GM18505 (cell line): ENCODE measurements around the gene PHLDB3.
A peak's percentile ranks its signal among the peaks of the same experiment; 100 is the strongest.
"Not testable (repeated sequence)": the region's sequence is repeated elsewhere in the genome, so short reads cannot be mapped to it uniquely, and the experiment has no call there.

Experiments used
- ATAC-seq: cut with Tn5 transposase; IDR thresholded peaks from one replicate; pipeline ENCODE4 v1.9.1; 2021; ENCODE audit not compliant: unreplicated experiment
- POLR2A ChIP-seq: IDR thresholded peaks from 4 replicates; pipeline ENCODE4 v1.6.1; 2011; ENCODE audit warnings: borderline replicate concordance; ENCODE audit not compliant: insufficient read depth, insufficient read length; ENCODE audit errors: extremely low read depth

Gene PHLDB3

DNA sequence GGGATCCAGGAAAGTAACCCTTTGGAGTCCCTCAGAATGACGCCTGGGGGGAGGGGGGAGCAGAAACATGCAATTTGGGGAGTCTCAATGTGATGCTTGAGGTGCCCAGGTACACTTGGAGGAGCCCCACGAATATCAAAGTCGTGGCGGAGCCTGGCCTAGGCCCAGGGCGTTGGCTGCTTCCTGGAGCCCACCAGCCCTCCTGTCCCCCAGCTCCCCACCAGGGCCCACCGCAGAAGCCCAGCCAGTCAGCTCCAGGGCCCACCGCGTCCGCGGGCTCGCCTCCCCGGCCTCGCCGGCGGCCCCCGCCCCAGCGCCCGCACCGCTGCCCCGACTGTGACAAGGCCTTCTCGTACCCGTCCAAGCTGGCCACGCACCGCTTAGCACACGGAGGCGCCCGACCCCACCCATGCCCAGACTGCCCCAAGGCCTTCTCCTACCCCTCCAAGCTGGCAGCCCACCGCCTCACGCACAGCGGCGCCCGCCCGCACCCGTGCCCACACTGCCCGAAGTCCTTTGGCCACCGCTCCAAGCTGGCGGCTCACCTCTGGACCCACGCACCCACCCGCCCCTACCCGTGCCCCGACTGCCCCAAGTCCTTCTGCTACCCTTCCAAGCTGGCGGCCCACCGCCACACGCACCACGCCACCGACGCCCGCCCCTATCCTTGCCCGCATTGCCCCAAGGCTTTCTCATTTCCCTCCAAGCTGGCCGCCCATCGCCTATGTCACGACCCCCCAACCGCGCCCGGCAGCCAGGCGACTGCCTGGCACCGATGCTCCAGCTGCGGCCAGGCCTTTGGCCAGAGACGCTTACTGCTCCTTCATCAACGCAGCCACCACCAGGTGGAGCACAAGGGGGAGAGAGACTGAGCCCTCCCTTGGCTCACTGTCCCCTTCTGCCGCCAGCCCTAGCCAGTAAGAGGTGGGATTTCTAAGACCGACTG is 30.5 kb upstream of the PHLDB3 start:
- no peak for TF ChIP-seq POLR2A
- ATAC-seq: no peak

DNA sequence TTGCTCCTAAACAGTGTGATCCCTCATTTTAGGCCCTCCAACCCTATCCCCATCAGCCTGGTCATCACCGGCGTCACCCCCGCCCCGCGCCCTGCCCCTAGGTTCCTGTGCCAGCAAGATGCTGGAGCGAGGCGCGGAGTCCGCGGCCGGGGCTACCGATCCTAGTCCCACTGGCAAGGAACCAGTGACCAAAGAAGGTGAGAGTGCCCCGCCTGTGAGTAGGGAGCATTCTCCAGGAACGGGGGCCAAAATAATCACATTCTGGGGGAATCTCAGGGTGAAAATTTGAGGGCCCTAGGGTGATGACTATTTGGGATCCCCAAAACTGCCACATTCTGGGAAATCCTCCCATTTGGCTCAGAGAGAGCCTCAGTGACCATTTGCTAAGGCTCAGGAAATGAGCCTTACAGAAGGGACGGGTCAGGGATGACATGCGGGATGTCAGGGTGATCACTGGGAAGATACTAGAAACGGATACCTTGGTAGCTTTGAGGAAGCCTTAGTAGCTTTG is 29.8 kb upstream of the PHLDB3 start:
- no peak for ATAC-seq

DNA sequence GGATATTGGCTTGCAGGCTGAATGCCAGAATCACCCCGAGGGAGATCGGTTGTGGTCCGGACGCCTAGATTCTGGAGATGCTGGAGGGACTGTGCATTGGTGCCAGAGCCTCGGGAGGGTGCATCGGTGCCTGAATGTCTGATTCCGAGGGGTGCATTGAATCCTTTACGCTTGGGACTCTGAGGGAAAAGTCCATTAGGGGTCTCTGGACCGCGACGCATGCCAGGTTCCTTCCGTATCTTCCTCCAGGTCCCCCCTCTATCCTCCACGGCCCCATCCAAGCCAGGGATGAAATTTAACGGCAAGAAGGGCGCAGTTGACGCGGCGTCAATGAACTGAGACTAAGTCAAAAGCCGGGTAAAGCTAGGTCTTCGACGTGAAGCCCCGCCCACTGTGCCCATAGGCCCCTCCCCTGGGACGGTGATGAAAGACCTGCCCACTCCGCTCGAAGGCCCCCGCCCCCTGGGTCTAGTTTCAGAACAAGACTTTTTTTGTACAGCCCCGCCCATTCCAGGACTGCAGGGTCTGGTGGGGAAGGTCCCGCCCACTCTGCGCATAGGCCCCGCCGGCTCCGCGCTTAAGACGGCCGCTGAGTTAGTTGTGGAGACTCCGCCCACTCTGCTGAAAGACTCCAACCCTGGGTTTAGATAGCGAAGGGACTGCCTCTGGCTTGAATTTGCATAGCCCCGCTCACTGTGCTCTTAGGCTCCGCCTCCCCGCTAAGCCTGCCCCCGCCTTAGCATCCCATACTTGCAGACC is 29.2 kb upstream of the PHLDB3 start:
- peak; percentile 52 for ATAC-seq
- TF ChIP-seq POLR2A: no peak

More for the DNA sequence above, 29.8 kb upstream of the PHLDB3 start:
- no peak for TF ChIP-seq POLR2A

DNA sequence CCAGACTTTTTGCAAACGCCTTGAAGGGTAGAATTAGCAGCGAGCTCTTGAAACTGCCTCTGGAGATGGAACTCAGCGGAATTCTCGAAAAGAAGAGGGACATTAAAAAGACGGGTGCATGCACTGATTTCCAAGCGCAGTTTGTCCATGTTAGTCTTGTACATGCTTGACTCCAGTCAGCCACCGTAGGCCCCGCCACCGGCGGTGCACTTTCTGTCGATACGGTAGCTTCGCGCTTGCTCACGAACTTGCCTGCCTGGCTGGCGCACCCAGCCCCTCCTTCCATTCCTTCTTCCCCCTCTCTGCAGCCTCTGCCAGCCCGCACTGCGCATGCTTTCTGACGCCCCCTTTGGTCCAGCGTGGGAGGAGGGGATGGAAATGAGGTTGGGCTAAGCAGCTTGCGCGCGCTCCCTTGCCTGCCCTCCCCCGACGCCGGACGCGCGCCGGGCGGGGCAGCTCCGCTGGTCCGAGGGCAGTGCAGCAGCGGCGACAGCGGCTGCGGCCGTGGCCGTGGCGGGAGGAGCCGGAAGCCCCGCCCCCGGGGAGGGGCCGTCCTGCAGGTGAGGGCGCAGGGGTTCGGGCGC is 28.5 kb upstream of the PHLDB3 start, which contains the start of gene ZNF575:
ZNF575 (plus strand) TSS at position 227 of the 584 bp plus-strand sequence. CDS start 1,235 bp downstream, outside the sequence.
- peak; percentile 58 for TF ChIP-seq POLR2A
- peak; percentile 54 for ATAC-seq

DNA sequence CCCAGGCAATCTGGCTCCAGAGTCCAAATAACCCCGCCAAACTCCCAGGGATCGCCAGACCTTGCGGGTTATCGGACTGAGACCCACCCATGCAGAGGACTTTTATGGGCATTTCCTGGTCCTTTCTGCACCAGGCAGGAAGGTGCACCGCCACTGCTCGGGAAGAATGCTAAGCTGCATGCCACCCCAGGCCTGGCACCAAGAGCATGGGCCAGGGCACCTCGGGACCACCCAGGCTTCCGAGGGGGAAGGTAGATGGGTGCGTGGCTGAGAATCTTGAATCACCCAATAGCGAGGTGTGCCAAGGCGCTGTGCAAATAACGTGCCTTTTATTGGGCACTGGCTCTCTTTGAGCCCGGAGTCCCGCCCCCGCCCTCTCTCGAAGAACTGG is 28.0 kb upstream of the PHLDB3 start:
- TF ChIP-seq POLR2A: no peak
- ATAC-seq: no peak

DNA sequence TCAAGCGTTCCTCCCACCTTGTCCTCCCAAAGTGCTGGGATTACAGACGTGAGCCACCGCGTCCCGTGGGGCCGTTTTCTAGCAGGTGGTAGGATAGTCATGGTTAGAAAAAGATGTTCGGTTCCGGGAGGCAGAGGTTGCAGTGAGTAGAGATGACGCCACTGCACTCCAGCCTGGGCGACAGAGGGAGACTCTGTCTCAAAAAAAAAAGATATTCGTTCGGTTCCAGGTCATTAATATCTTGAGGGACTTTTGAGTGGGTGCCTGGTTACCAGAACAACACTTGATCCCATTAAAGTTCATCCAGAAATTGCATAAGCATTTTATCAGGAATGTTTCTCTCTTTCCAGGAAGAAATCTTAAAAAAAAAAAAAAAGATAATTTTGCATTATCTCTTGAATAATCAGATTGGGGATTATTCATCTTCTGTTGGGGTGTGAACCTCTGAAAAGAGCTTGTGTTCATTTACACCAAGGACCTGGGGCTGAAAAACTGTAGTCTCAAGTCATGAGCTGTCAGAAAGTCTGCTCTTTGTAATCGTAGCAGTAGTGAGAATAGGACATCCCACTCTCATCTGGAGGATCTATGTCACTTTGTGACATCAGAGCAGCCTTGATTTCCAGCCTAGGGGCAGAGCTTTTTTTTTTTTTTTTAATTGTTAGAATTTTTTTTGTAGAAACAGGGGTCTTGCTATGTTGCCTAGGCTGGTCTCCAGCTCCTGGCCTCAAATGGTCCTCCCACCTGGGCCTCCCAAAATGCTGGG is 23.5 kb upstream of the PHLDB3 start:
- no peak for ATAC-seq
- no peak for TF ChIP-seq POLR2A

DNA sequence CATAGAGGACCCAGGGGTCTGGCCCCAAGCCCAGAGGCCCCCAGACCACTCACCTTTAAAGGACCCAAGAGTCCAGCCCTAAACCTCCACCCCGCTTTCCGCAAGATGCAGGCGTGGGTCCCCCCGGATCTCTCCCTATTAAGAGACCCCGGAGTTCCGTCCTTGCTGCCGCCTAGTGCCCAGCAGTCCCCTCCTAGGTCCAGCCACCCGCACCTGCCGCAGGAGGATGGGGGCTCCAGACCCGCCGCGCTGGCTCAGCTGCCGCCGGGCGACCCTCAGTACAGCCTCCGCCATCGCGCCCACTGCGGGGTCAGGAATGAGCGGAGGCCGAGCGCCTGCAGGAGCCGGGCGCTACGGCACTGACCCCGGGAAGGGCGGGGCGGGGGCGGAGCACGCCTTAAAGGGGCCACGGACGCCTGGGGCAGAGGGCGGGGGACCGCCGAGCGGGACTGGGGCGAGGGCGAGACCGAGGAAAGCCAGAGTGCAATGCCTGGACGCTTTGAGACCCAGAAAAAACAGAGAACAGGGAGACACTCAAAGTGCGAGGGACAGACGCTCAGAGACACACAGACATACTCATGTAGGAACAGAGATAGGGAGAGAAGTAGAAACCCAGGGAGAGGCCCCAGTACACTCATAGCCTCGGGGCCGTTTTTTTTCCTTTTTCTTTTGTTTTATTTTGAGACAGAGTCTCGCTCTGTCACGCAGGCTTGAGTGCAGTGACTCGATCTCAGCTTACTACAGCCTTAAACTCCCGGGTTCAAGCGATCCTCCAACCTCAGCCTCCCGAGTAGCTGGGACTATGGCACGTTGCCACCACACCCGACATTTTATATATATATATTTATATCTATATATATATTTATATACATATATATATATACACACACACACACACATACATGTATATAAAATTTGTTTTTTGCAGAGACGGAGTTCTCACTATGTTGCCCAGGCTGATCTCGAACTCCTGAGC is 22.6 kb upstream of the PHLDB3 start, which contains the start of gene ETHE1:
ETHE1 (minus strand) TSS at position 318 of the 976 bp plus-strand sequence; CDS start at position 294, 24 bp downstream.
- peak; percentile 71 for ATAC-seq
- peak; percentile 88 for TF ChIP-seq POLR2A

DNA sequence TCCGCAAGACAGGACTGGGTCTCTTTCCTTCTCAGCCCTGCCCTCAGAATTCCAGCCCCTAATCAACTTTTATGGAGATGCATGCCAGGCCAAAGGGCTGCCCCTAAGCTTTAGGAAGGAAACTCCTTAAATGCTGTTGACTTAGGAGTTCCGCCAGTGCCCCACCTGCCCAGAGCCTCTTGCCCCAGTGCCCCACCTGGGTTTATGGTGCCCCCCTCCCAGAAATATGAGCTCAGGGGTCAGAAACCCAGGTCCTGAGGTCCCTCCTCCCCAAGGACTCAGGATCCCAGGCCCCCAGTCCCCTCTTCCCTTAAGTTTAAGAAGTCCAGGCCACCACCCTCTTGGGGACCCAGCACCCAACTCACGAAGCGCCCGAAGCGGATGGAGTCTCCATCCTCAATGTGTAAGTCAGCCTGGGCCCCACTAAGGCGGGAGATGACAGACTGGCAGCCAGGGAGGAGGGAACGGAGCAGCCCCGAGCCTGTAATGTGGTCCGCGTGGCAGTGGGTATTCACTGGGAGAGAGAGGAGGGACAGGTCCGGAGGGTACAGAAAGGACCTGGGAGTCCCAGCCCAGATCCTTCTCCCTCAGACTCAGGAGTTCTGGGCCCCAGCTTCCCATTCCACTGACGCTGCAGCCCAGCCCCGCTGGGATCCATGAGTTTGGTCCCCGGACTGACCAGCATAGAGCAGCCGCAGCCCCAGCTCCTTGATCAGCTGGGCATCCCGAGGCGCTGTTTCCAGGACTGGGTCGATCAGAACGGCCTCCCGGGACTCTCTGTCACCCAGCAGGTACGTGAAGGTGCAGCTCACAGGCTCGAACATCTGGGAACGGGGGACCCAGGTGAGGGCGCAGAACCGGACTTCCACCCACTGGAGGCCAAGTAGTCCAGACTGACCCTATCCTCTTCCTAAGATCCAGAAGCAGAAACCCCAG is 21.6 kb upstream of the PHLDB3 start:
- no peak for ATAC-seq
- TF ChIP-seq POLR2A: no peak

DNA sequence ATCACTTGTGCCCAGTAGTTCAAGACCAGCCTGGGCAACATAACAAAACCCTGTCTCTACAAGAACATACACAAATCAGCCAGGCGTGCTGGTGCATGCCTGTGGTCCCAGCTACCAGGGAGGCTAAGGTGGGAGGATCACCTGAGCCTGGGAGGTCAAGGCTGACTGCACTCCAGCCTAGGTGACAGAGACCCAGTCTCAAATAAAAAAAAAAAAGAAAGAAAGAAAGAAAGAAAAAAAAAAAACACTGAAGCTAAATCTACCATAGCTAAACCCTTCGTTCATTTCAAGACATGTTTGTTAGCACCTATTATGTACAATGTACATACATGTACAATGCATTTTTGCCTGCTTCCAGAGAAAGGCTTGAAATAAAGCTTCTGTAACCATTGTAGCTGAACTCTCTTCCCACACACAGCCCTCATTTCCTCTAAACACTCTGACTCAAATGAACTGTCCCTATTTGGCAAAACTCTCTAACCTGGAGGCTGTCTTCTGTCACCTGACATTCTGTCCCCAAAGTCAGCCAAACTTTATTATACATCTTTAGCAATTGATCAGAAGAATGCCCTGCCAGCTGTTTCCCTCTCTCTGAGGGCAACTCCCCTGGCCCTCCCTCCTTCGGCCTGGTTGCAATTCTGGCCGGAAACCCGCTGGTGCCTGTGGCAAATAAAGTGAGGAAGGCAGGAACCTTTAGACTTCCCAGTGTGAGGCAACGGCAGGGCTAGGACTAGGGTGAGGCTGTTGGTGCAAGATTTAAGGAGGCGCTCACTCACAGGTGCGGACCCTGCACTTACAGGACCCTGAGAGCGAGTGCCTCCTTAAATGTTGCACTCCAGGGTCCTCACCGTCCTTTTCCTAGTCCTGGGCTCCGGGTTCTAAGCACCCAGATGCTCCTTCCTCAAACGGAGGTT is 20.6 kb upstream of the PHLDB3 start:
- TF ChIP-seq POLR2A: no peak
- no peak for ATAC-seq

DNA sequence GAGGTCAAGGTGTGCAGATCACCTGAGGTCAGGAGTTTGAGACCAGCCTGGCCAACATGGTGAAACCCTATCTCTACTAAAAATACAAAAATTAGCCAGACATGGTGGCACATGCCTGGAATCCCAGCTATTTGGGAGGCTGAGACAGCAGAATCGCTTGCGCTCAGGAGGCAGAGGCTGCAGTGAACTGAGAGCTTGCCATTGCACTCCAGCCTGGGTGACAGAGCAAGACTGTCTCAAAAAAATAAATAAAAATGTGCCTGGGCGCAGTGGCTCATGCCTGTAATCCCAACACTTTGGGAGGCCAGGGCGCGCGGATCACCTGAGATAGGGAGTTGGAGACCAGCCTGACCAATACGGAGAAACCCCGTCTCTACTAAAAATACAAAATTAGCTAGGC is 19.1 kb upstream of the PHLDB3 start:
- ATAC-seq: not testable (repeated sequence)
